NCI-H1694 (cell line): ENCODE data around the gene SHISA9.
"Not testable (repeated sequence)": the region's sequence is repeated elsewhere in the genome, so short reads cannot be mapped to it uniquely, and the experiment has no call there.

ENCODE experiments used
- DNase-seq: peaks from one replicate; lab custom pipeline; 2025; lab: John Stamatoyannopoulos, UW

The SHISA9 gene

GRCh38 chr16:12901597-12902461, at the start of gene SHISA9:
Gene SHISA9, plus strand, starts transcription at chr16:12901598.
- no peak for DNase-seq

DNA sequence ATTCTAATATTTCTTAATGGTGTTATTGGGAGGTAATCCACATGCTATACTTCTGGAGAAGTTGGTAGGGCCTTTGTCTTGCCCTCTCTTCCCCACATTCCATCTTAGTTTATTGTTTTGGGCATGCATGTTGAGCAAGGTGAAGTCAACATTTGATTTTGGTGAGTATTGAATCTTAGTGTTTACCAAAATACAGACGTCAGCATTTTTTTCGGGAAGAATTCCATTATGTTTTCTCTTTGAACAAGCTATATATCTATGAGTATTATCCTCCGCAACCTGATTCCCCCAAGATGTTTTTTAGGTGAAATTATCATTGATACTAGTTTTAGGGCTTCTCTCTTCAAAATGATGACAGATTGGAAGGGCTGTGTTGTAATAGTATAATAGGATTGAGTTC, 47.4 kb upstream of the SHISA9 start:
- DNase-seq = no peak

GRCh38 chr16:12857435-12857834, 44.0 kb upstream of the SHISA9 start:
- DNase-seq = not testable (repeated sequence)

GRCh38 chr16:12862327-12862726, 39.1 kb upstream of the SHISA9 start:
- no peak for DNase-seq

DNA sequence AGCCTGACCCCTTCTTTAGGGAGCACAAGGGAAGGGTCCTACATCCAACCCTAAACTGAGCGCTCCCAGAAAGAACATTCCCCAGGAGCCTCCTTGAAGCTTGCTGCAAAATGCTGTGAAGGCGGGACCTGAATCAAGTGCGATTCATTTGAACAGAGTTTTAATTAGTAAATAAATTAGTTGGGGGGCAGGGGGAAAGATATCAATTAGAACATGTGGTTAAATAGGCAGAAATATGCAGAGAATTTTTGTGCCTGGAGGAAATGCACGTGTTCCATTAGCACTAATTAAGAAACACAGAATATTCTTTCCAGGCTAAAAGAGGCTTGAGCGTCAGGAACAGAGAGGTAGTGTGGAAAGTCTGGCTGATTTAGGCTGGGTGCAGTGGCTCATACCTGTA, 38.5 kb upstream of the SHISA9 start:
- no peak for DNase-seq

DNA sequence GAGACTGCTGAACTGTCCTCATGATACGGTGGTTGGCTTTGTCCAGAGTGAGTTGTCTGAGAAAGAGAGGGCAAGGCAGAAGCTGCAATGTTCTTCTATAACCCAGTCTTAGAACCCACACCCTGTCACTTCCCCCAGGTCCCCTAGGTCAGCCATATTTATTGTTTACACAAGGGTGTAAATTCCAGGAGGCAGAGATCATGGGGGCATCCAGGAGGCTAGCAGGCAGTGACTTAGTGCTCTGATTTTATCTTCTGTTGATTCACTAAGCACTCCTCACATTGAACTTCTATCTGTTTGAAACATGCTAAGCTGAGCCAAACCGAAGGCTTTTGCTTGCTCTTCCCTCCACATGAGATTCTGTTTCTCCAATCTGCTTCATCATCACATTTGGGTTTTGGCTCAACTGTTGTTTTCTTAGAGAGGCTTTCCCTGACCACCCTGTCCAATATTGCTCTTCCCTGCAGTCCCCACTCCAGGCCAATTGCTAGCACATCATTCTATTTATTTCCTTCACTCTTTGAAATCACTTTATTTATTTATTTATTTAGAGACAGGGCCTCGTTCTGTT, 34.3 kb upstream of the SHISA9 start:
- no peak for DNase-seq

DNA sequence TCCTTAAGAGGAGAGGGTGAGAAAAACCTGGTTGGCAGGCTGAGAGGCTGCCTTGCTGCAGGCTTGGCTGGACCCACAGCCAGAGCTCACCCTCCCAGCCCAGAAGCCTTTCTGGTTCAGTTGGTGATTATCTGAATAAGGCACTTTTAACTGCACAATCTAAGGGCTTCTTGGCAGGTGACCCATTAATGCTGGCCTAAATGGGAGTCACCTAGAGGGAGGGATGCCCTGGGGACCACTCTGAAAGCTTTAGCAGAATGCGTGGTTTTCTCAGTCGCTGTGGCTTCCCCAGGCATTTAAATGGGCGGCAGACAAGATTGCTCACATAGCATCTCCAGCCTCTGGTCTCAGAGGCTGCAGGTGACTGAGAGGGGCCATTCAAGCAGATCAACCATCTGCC, 33.2 kb upstream of the SHISA9 start:
- no peak for DNase-seq

DNA sequence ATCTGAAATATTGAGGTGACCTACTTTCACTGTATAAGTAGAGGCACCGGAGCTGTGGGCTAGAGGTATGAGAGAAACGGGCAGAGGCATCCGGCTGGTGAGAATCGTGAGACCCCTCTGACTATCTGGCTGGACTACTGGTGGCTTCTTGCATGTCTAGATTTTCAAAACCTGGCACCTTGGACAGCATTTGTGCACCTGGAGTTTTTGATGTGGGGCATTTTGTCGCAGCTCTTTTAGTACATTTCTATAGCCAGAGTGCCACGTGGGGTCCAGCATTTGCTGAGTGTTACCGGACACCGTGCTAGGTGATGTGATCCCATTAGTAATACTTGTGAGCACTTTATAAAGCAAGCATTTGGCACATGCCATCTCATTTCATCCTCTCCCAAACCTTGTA, 32.6 kb upstream of the SHISA9 start:
- no peak for DNase-seq

GRCh38 chr16:12869698-12870427, 31.5 kb upstream of the SHISA9 start:
- DNase-seq = no peak

DNA sequence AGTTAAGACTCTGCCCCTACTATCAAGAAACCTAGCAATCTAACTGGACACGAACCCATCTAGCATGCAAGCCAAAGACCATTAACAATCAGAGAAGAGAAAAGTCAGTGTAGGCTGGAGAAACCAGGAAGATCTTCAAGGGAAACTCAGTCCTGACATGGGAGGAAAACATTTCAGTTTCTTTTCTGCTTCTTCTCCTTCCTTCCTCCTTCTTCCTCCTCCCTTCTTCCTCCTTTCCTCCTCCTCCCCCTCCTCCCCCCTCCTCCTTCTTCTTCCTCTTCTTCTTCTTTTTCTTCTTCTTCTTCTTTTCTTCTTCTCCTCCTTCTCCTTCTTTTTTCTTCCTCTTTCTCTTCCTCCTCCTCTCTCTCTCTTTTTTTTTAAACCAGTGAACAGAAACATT, 29.6 kb upstream of the SHISA9 start:
- no peak for DNase-seq

GRCh38 chr16:12874186-12874585, 27.2 kb upstream of the SHISA9 start:
- no peak for DNase-seq

GRCh38 chr16:12876778-12877177, 24.6 kb upstream of the SHISA9 start:
- DNase-seq = no peak

DNA sequence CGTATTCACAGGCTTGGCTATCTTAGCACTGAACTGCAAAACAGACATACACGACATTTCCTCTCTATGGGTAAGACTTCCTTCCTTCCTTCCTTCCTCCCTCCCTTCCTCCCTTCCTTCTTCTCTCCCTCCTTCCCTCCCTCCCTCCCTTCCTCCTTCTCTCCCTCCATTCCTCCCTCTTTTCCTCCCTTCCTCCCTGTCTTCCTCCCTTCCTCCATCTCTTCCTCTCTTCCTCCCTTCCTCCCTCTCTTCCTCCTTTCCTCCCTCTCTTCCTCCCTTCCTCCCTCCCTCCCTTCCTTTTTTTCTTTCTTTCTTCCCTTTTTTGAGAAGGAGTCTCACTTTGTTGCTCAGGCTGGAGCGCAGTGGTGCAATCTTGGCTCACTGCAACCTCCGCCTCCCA, 22.4 kb upstream of the SHISA9 start:
- no peak for DNase-seq

DNA sequence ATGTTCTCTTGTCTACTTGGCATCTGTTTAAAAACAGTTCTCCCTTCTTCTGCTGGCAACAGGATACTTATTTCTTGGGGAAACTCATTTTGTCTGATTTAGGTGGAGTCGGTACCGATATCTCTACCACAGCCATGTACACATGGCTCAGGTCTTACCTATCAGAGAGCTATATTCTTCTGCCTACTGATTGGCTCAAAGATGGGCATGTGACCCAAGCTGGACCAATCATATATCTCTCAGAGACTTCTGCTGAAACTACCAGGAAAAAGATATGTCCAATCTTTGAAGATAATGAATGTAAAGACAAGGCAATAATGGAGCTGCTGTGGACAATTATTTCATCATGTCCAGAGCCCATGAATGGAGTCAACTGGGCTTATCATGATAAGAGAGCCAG, 21.6 kb upstream of the SHISA9 start:
- no peak for DNase-seq

DNA sequence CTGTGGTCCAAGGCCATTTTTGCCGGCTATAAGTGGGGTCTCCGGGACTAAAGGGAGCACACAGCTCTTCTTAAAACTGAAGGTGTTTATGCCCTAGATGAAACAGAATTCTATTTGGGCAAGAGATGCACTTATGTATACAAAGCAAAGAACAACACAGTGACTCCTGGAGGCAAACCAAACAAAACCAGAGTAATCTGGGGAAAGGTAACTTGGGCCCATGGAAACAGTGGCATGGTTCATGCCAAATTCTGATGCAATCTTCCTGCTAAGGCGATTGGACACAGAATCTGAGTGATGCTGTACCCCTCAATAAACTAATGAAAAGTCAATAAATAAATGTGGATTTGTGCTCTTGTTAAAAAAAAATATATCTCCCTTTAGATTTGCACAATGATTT, 20.2 kb upstream of the SHISA9 start:
- no peak for DNase-seq

DNA sequence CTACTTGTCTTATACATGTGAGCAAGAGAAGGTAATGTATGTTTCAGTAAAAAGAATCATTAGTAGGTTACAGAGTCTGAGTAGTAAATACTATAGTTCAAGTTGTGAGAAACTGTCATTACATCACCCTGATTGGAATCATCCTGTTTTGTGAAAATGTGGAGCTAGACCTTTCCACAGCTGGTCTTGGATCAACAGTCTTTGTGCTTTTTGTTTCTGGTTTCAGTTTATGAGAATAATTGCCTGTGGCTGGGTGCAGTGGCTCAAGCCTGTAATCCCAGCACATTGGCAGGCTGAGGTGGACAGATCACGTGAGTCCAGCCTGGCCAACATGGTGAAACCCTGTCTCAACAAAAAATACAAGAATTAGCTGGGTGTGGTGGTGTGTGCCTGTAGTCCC, 19.7 kb upstream of the SHISA9 start:
- DNase-seq = no peak

- DNase-seq = no peak
Observed at GRCh38 chr16:12885742-12886141, 15.7 kb upstream of the SHISA9 start.

DNA sequence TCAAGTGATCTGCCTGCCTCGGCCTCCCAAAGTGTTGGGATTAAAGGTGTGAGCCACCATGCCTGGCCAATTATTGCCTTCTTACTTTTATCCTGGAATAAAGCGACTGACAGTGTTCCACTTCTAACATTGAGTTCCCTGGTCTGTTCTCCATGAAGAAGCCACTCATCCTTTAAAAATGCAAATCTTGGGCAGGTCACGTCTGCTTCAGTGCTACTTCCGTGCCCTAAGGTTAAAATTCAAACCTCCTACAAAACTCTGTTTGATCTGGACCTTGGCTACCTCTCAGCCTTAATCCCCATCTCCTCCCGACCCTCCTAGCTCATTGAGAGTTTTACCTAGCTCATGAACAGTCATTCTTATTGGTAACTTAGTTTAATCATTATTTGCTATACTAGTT, 9.6 kb upstream of the SHISA9 start:
- DNase-seq = no peak

- no peak for DNase-seq
Observed at GRCh38 chr16:12893050-12893750, 8.2 kb upstream of the SHISA9 start.

- DNase-seq = peak; percentile 20
Observed at GRCh38 chr16:12896562-12896961, 4.8 kb upstream of the SHISA9 start.

GRCh38 chr16:12898551-12898950, 2.8 kb upstream of the SHISA9 start:
- no peak for DNase-seq

DNA sequence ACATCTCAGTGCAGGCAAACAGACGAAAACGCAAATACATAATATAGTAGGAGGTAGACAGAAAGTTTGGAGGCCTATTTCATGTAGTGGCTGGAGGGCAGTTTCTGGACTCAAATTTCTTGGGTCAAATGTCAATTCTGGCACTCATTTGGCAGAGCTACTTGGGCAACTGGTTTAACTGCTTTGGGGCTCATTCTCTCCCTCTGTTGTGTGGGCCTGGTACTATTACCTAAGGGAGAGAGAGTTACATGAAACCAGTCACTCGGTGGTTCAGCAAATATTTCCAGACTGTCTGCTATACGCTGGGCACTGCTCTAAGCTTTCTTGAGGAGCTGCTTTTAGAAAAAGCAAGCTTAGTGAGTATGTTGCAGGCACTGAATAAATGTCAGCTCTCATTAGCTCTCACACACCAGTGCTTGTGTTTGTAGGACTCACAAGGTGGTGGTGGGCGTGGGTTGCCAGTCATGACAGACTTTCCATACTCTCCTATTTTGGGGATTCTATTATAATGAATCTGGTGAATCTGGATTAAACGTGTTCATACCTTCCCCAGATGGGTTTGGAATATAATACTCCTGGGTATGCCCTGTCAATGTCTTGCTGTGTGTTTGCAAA, 1.8 kb upstream of the SHISA9 start:
- DNase-seq = no peak
